Jurkat, Clone E6-1 (cell line): ENCODE results near the gene UBC.
"Not testable (repeated sequence)": the region's sequence is repeated elsewhere in the genome, so short reads cannot be mapped to it uniquely, and the experiment has no call there.

ENCODE experiments used
- DNase-seq: peaks from one replicate; pipeline ENCODE4 v3.0.0-alpha.2; 2011; ENCODE audit warnings: low read depth, low spot score
- H3K4me3 ChIP-seq: 2 replicates; pipeline ENCODE4 v1.5.1; 2011; ENCODE audit warnings: mild to moderate bottlenecking, low read length, control low read depth, moderate library complexity

Gene UBC

DNA sequence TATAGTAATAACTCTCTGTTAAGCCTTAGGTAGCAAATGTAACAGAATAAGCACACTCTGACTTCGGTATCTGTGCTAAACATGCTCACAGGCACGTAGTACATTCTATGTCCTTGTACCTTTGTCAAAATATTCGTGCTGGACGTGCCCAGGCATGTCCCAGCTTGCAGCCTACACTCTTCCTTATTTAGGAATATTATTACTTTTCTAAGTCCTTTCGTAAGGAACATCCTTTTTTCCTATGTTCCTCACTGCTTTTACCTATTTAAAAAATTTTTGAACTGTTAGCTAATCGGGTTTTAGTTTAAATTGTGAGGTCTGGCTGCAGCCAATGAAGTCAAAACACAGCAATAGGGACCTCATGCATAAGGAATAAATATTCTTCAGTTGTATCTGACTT, 24.1 kb upstream of the UBC start:
- no peak for DNase-seq

DNA sequence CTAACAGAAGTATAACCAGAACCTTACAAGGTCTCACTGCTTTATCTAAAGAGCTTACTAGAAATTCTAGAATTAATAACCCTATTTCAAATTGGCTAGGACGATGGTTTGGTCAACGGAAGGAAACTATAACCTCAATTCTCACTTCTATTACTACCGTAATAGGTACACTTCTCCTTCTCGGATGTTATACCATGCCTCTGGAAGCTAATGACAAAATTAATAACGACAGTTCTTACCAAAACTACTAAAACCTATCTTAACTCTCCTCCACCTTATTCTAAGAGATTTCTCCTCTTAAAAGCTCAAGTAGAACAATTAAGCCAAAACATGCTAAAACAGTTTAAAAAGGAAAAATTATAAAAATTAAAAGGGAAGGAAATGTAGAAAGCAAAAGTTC, 23.7 kb upstream of the UBC start:
- DNase-seq, result no peak
- H3K4me3 ChIP-seq, result no peak overlapping the region

More for the DNA sequence above, 24.1 kb upstream of the UBC start:
- H3K4me3 ChIP-seq, result peak overlapping the region; percentile 64

DNA sequence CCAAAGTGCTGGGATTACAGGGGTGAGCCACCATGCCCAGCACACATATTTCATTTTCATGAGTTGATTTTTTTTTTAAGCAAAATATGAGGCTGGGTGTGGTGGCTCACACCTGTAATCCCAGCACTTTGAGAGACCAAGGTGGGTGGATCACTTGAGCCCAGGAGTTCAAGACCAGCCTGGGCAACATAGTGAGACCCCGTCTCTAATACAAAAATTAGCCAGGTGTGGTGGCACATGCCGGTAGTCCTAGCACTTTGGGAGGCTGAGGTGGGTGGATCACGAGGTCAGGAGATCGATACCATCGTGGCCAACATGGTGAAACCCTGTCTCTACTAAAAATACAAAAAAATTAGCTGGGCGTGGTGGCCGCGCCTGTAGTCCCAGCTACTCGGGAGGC, 17.1 kb upstream of the UBC start:
- not testable (repeated sequence) for H3K4me3 ChIP-seq, DNase-seq

DNA sequence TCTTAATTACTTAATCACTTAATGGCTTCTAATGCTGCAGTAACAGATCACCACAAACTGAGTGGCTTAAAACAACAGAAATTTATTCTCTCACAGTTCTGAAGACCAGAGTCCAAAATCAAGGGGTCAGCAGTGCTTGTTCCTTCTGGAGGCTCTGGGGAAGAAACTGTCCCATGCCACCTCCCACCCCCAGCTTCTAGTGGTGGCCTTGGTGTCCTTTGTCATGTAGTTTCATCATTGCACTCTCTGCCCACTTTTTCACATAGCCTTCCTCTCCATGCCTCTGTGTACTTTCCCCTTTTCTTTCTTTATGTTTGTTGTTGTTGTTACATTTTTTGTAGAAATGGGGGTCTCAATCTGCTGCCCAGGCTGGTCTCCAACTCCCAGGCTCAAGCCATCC, 16.1 kb upstream of the UBC start:
- no peak for DNase-seq
- no peak overlapping the region for H3K4me3 ChIP-seq

DNA sequence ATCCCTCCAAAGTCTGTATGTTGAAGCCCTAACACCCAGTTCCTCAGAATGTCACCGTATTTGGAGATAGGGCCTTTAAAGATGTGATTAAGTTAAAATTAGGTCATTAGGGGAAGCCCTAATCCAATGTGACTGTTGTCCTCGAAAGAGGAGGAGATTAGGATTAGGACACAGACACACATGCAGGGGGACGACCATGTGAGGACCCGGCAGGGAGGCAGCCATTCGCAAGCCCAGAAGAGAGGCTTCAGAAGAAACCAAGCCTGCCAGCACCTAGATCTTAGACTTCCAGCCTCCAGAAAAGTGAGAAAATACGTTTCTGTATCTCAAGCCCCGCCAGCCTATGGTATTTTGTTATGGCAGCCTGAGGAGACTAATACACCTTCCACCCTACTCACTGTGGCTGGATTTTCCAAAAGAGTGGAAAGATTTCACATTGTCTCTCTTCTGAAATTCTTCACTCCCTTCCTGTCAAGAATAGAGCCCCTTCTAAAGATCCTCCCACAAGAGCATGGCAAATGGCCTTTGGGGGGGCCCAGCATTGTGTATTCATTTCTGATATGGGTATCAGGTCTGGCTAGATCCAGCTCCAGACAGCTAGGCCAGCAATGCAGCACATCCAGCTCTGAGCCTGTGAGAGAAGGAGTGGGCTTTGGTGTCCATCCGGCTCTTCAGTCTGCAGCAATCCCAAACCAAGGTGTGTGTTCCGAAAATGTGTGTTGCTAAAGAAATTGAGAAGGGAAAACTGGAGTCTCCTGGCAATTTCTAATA, 15.4 kb upstream of the UBC start:
- no peak overlapping the region for H3K4me3 ChIP-seq
- no peak for DNase-seq

DNA sequence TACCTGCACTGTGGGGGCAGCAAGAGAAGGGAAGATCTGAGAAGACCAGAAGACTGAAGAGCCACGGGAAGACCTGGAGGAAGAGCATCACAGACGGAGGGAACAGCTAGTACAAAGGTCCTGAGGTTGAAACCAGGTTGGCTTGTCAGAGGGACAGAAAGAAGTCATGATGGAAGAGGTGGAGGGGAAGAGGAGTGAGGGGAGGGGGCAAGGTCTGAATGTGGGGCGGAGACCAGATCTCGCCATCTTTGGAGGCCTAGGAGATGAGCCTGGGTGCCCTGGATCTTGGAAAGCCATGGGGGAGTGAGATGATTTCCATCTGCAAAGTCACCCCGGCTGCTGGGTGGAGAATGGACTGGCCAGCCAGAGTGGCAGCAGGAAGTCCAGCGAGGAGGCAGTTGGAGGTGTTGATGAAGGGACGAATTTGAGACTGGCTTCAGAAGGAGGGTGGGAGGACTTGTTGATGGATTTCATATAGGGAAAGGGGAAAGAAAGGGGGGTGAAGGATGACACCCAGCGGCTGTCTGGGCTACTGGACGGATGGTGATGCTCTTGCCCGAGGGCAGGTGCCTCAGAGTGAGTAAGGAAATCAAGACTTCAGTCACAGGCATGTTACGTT, 14.6 kb upstream of the UBC start:
- no peak for DNase-seq
- H3K4me3 ChIP-seq, result no peak overlapping the region

DNA sequence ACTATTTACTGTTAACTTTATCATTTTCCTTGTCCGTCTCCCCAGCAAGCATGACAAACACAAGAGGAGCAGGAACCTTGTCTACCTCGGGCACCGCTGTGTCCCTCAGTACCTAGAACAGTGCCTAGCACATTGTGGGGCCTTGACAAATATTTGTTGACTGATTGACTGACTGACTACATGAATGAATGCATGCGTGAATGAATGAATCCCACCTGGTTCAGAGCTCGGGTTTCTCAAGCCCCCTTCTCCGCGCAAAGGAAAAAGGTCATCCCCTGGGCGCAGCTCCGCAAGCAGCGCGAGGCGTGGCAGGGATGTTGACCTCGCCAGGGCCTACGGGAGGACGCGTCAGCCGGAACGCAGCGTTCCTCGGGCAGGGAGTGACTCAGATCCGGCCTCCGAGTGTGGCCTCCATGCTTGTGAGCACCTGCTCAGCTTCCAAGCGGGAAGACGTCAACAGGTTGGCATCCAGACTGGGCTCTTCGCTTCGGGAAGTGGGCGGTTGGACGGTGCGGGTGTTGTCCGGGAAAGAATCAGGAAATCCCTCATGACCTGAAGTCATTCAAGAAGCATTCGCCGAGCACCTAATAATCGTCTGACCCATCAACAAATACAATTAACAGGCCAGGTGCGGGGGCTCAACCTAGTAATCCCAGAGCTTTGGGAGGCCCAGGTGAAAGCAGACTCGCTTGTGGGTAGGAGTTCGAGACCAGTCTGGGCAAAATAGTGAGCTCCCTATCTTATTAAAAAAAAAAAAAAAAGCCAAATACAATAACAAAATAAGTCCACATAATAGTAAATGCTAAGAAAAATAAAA, 13.9 kb upstream of the UBC start:
- H3K4me3 ChIP-seq, result peak overlapping the region; percentile 92
- no peak for DNase-seq

DNA sequence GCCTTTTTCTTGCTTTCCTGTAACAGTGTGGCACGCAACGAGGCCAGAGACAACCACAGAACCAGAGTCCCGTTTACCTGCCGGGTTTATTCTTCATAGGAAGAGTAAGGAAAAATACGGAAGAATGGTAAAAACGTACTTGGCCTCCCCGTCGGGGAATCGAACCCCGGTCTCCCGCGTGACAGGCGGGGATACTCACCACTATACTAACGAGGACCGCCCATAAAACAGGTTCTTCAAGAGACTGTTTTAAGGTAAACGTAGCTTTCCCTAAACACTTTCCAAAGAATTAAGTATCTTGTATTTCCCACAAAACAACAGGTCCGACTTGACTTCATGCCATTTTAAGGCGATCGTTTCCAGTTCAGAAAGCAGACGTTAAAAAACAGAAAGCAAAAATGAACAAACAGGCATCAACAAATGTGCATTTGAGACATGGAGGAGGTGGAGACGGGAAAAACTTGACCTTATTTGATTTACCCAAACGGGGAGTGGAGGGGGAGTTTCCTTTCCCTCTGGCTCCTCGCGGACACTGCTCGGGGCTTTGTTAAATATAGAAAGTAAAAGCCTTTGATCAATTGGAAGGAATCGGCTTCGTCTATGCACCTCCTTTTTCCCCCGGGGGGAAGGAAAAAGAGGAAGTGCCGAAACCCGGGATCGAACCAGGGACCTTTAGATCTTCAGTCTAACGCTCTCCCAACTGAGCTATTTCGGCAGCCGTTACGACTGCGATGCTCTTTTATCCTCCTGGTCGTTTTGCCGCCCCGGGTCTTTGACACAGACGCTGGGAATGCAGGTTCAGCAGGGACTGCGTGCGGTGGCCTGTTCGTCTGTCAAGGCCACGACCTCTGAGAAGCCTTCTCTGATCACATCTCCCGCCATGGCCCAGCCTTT, 13.0 kb upstream of the UBC start:
- H3K4me3 ChIP-seq, result peak overlapping the region; percentile 92
- peak; percentile 81 for DNase-seq

DNA sequence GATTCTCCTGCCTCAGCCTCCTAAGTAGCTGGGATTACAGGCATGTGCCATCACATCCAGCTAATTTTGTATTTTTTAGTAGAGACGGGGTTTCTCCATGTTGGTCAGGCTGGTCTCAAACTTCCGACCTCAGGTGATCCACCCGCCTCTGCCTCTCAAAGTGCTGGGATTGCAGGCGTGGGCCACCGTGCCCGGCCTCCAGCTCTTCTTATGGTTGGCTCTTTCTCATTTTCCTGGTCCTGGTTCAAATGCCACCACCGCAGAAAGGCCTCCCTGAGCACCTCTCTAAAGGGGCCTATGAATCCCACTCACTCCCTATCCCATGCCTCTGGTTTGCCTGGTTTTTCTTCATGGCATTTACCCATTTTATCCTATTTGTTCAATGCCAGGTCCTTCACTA, 11.3 kb upstream of the UBC start:
- DNase-seq, result not testable (repeated sequence)

DNA sequence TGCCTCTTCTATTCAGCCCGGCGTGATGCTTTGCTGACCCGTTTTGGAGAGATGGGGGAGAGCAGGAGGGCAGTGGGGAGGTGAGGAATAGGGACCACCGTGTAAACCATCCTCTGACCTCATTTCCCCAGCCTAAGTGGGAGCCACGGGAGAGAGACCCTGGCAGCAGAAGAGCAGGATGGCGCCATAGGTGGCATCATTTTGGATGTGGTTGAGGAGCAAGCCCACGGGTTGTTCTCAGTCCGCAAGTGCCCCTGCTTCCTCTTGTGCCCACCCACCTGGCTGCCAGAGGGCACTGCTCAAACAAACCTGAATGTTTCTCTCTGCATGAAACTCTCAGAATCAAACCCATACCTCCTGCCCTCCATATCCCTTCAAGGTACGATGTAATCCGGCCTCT, 10.7 kb upstream of the UBC start:
- no peak for DNase-seq
- no peak overlapping the region for H3K4me3 ChIP-seq

More for the DNA sequence above, 11.3 kb upstream of the UBC start:
- H3K4me3 ChIP-seq, result not testable (repeated sequence)

DNA sequence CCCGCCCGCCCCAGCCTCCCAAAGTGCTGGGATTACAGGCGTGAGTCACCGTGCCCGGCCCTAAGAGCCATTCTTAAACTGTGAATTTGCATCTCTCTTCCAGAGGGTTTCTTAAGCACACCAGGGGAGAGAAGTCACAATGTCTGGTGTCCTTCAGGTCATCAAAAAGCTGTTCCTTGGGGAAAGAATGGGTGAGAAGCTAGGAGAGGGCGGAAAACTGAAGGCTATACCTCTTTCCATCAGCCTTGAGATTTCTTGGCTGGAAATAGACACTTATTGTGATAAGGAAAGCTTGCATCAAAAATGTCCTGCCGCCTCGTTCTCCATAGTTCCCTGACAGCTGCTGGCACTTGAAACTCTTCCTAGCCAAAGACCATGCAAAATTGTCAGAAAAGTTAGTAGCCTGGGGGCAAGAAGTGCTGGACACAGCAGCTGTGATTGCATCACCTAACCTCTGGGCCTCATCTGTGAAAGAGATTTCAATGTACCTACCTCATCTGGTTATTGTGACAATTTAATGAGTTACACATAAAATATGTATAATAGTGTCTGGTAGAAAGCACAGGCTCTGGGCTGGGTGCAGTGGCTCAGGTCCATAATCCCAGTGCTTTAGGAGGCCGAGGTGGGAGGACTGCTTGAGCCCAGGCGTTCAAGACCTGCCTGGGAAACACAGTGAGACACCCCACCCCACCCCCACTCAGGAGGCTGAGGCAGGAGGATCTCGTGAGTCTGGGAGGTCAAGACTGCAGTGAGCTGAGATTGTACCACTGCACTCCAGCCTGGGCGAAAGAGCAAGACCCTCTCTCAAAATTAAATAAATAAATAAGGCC, 9.7 kb upstream of the UBC start:
- no peak for DNase-seq
- H3K4me3 ChIP-seq, result no peak overlapping the region

DNA sequence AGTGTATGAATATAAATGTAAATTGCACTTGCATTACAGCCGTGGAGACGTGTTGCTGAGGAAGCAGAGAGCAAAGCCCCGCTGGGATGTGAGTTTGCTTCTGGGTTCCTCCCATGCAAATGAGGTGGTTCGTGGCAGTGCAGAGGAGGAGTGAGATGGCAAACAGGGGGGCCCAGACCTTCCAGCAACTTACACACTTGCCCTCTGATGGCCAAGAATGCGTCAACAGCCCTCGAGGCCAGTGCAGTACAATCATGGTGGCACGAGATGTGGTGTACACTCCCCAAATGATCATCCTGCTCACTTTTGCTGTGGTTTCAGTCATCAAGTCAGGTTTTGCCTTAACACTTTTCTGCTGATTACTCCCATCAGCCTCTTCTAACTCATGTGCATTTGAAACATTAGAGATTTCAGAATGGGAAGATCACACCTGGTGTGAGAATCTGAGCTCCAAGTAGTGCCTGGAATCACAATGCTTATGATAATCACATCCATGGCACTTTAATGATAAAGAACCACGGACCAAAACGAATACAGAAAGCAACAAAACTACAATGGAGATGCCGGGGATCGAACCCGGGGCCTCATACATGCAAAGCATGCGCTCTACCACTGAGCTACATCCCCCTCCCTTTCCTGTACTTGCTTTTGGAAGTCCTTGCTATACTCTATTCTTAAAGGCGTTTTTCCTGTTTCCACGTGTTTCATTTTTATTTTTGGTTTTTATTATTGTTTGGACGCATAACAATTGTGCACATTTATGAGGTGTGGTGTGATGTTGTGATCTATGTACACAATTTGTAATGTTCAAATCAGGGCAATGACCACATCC, 7.0 kb upstream of the UBC start:
- DNase-seq, result peak; percentile 86
- H3K4me3 ChIP-seq, result peak overlapping the region; percentile 66

DNA sequence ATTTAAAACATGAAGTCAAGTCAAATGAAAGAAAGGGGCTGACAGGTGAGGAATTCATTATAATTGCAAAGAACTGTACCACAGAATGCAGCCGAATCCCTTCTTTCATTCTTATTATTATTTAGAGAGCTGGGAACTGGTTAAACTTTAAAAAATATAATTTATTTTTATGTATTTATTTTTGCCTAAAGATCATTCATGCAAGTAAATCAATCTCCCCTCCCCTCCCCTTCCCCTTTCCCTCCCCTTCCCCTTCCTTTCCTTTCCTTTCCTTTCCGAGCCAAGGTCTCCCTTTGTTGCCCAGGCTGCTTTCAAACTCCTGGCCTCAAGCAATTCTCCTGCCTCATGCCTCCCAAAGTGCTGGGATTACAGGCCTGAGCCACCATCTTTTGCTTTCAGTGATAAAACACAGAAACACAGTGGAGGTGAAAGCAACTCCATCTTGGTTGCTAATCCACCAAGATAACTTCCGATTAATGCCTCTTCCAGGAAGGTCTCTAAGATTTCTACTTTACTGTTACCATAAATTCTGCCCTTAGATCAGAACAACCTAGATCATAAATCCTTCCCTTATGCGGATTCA, 6.0 kb upstream of the UBC start:
- no peak for DNase-seq
- H3K4me3 ChIP-seq, result peak overlapping the region; percentile 66

DNA sequence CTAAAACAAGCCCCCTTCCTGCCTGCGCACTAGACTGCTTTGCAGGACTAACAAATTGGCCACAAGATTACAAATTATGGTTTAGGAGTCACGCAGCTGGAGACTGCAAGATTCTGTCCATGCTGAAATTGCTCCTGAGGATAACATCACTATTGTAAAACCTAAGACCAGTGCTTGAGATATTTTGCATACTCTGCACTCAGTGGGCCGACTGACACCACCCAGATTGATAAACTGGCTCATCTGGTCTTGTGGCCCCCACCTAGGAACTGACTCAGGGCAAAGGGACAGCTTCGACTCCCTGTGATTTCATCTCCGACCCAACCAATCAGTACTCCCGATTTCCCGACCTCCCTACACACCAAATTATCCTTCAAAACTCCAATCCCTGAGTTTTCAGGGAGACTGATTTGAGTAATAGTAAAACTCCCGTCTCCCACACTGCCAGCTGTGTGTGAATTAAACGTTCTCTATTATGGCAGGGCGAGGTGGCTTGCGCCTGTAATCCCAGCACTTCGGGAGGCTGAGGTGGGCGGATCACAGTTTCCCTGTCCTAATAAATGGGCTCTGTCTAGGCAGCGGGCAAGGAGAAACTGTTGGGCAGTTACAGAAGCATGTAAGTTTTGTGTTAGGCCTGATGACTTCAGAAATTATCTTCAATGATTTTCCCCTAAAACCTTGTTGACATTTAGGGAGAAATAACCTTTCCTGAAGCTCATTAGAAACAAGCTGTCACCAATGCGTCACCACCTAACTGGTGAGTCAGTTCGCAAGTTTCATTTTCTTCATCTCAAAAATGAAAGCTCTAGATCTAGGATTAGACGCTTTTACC, 5.3 kb upstream of the UBC start:
- no peak for DNase-seq
- no peak overlapping the region for H3K4me3 ChIP-seq

DNA sequence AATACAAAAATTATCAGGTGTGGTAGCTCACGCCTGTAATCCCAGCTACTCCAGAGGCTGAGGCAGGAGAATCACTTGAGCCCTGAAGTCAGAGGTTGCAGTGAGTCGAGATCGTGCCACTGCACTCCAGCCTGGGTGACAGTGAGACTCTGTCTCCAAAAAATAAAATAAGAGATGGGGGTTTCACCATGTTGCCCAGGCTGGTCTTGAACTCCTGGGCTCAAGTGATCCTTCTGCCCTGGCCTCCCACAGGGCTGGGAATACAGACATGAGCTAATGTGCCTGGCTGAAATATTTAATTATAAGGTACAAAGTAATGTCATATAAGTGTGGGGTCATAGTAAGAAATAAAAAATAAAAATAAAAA, 4.2 kb upstream of the UBC start:
- not testable (repeated sequence) for H3K4me3 ChIP-seq, DNase-seq

DNA sequence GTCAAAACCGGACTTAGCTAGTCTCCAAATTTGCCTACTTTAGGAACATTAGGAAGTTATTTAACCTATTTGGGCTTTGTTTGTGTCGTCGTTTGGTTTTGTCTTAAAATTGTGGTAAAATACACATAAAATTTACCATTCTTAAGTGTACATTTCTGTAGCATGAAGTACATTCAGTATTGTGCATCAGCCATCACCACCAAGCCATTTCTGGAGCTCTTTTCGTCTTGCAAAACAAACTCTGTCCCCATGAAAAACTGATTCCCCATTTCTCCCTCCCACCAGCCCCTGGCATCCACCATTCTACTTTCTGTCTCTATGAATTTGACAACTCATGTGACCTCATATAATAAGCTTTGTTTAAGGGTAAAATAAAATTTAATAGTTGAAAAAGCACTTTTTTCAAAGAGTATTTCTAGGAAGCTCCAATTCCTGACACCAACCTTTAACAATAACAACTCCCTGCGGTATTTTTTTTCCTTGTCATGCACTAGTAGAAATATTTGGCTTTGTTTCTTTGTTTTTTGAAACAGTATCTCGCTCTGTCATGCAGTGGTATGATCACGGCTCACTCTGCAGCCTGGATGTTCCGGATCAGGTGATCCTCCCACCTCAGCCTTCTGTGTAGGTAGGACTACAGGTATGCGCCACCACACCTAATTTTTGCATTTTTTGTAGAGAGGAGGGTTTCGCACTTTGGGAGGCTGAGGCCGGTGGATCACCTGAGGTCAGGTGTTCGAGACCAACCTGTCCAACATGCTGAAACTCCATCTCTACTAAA, 3.6 kb upstream of the UBC start:
- H3K4me3 ChIP-seq, result peak overlapping the region; percentile 99
- no peak for DNase-seq
